Naive thymus-derived CD8-positive, alpha-beta T cell (primary cell): ENCODE results near the gene SNX20. TPM values are rescaled to one million over a fixed set of nuclear protein-coding genes. Genes with fewer than 3 reads are reported as not detected.

Experiments used
- ATAC-seq, 2 donors: fragments of 150-1000 bp; cut with Tn5 transposase in 1 of 2; sonication (Bioruptor Pico), chemical (Tn5 transposase) in 1 of 2; 1 replicate in 1 of 2; 2 replicates in 1 of 2; pipeline ENCODE4 v1.10.0; 2021; ENCODE audit warnings: mild to moderate bottlenecking in 2 of 2, moderate library complexity in 2 of 2
- POLR2A ChIA-PET: fragments of 350-600 bp; sonication (Branson Sonifier 250); formaldehyde crosslinking; loops from one replicate; lab custom pipeline; 2021; ENCODE audit warnings: antibody characterized with exemption; lab: Charles Lee
- DNase-seq, 10 donors: peaks; one replicate each; pipeline versions ENCODE4 v3.0.0 to v3.0.0-alpha.2; 2020 to 2022
- H3K27ac Mint-ChIP-seq, 10 donors: one replicate each; pipeline ENCODE4 v1.8.0; 2020 to 2022; ENCODE audit warnings: mild to moderate bottlenecking in 10 of 10, mixed read lengths in 10 of 10, moderate library complexity in 4 of 10, inconsistent platforms in 1 of 10
- H3K27me3 Mint-ChIP-seq, 5 donors: one replicate each; pipeline ENCODE4 v1.8.0; 2021 to 2022; ENCODE audit warnings: mixed read lengths in 5 of 5
- H3K36me3 Mint-ChIP-seq, 3 donors: one replicate each; pipeline ENCODE4 v1.8.0; 2020 to 2022; ENCODE audit warnings: mixed read lengths in 3 of 3, mild to moderate bottlenecking in 2 of 3, inconsistent platforms in 1 of 3
- H3K4me1 Mint-ChIP-seq, 4 donors: one replicate each; pipeline ENCODE4 v1.8.0; 2021 to 2022; ENCODE audit warnings: mixed read lengths in 4 of 4
- H3K4me3 Mint-ChIP-seq, 10 donors: one replicate each; pipeline ENCODE4 v1.8.0; 2020 to 2022; ENCODE audit warnings: mild to moderate bottlenecking in 10 of 10, mixed read lengths in 10 of 10, moderate library complexity in 6 of 10, inconsistent platforms in 1 of 10
- H3K9me3 Mint-ChIP-seq, 9 donors: one replicate each; pipeline ENCODE4 v1.8.0; 2020 to 2022; ENCODE audit warnings: mixed read lengths in 9 of 9, mild to moderate bottlenecking in 3 of 9, inconsistent platforms in 1 of 9, moderate library complexity in 1 of 9
- polyA plus RNA-seq, 3 donors: library from polyadenylated mRNA; unstranded; fragments of 300-500 nt; fragmentation: Illumina TruSeq; gene quantifications; one replicate each; pipeline ENCODE4 v1.2.3, GENCODE V29; 2021
- total RNA-seq, 8 experiments: library from RNA in 2 of 8; stranded (reverse) in 2 of 8; gene quantifications; one replicate each; pipeline ENCODE4 v1.2.3 and lab custom pipeline; 2021 to 2026

SNX20 gene
- total RNA-seq = 10 to 100 TPM; 38.3 to 42.8 TPM
- 10 to 100 TPM; 31.1 to 50.4 (median 34.4) TPM for polyA plus RNA-seq
- 22.1 to 91.6 (median 41.2) reads per million in 6 experiments for total RNA-seq (lab: John Stamatoyannopoulos, UW)

- POLR2A ChIA-PET = interaction anchor here (1.0 to 6.3 kb wide), 10 partner anchors 9 to 312 kb away, joined by 4 to 51 read pairs (median 7); partner anchors contain the start of genes BRD7 and CYLD
- peak; percentile 36 to 83 (median 66) for DNase-seq
- H3K27me3 Mint-ChIP-seq = no peaks in the 10 kb centered on the region
- peaks cover 0 to 26% (median 11%) of the 10 kb centered on the region in 3 donors for H3K36me3 Mint-ChIP-seq
- peak; percentile 89 to 92 for ATAC-seq
- peaks cover 48 to 93% (median 88%) of the 10 kb centered on the region in 4 donors for H3K4me1 Mint-ChIP-seq
- peak within 1 kb of the TSS; percentile 87 to 94 (median 92) for H3K4me3 Mint-ChIP-seq
- H3K27ac Mint-ChIP-seq = peak within 1 kb of the TSS; percentile 94 to 98 (median 98)
- peaks cover 0 to 1% (median 0%) of the 10 kb centered on the region in 9 donors for H3K9me3 Mint-ChIP-seq
Measured at GRCh38 chr16:50681021-50681885, at the start of gene SNX20. Gene SNX20, minus strand, starts transcription at chr16:50681312. Its CDS starts 3,786 bp downstream, at chr16:50677526.

- peak in 1 of 2 donors; percentile 60 for ATAC-seq
- no peaks in the 10 kb centered on the region for H3K27me3 Mint-ChIP-seq
- peak overlapping the region in 3 of 10 donors; percentile 27 to 41 (median 32) for H3K27ac Mint-ChIP-seq
- H3K4me3 Mint-ChIP-seq = no peak overlapping the region
- DNase-seq = no peak
- POLR2A ChIA-PET = interaction anchor here (1.0 kb wide), 1 partner anchor 43 kb away, joined by 4 read pairs; the partner anchor contains the start of gene SNX20
- peaks cover 0 to 8% (median 7%) of the 10 kb centered on the region in 3 donors for H3K36me3 Mint-ChIP-seq
- H3K9me3 Mint-ChIP-seq = peaks cover 0 to 11% (median 8%) of the 10 kb centered on the region in 9 donors
- H3K4me1 Mint-ChIP-seq = peaks cover 14 to 32% (median 30%) of the 10 kb centered on the region in 4 donors
Measured at GRCh38 chr16:50724306-50724705, 43.2 kb upstream of the SNX20 start.

GRCh38 chr16:50722960-50723359 is 41.8 kb upstream of the SNX20 start:
- Mint-ChIP-seq H3K27ac (peak overlapping the region in 5 of 10 donors; percentile 44 to 95 (median 71)), H3K4me3 (peak overlapping the region in 1 of 10 donors; percentile 26)
- POLR2A ChIA-PET = interaction anchor here (1.8 to 2.1 kb wide), 3 partner anchors 8 to 23 kb away, joined by 7 to 9 read pairs (median 8); partner anchors contain the start of gene CYLD

GRCh38 chr16:50722405-50722737 is 41.3 kb upstream of the SNX20 start:
- Mint-ChIP-seq H3K4me3 (peak overlapping the region in 3 of 10 donors; percentile 29 to 69 (median 43)), H3K9me3 (peaks cover 0 to 11% (median 8%) of the 10 kb centered on the region in 9 donors), H3K27me3 (no peaks in the 10 kb centered on the region), H3K4me1 (peaks cover 23 to 41% (median 33%) of the 10 kb centered on the region in 4 donors), H3K27ac (peak overlapping the region in 9 of 10 donors; percentile 2 to 95 (median 73)), H3K36me3 (peaks cover 0 to 8% (median 7%) of the 10 kb centered on the region in 3 donors)
- ATAC-seq (no peak), DNase-seq (no peak)
- POLR2A ChIA-PET = interaction anchor here (1.0 to 2.1 kb wide), 5 partner anchors 9 to 84 kb away, joined by 3 to 9 read pairs (median 7); partner anchors contain the start of gene CYLD

More at GRCh38 chr16:50722960-50723359, 41.8 kb upstream of the SNX20 start:
- Mint-ChIP-seq H3K27me3 (no peaks in the 10 kb centered on the region), H3K4me1 (peaks cover 21 to 39% (median 31%) of the 10 kb centered on the region in 4 donors), H3K36me3 (peaks cover 0 to 8% (median 7%) of the 10 kb centered on the region in 3 donors), H3K9me3 (peaks cover 0 to 11% (median 8%) of the 10 kb centered on the region in 9 donors)
- ATAC-seq = no peak
- DNase-seq = no peak

- ATAC-seq (peak; percentile 36 to 49), DNase-seq (peak in 1 of 10 donors; percentile 24)
- peaks cover 0 to 8% (median 7%) of the 10 kb centered on the region in 3 donors for H3K36me3 Mint-ChIP-seq
- H3K4me1 Mint-ChIP-seq = peaks cover 26 to 42% (median 34%) of the 10 kb centered on the region in 4 donors
- POLR2A ChIA-PET = interaction anchor here (1.0 to 2.3 kb wide), 7 partner anchors 8 to 85 kb away, joined by 3 to 9 read pairs (median 6); partner anchors contain the start of gene CYLD
- peak overlapping the region in 9 of 10 donors; percentile 18 to 95 (median 71) for H3K27ac Mint-ChIP-seq
- H3K27me3 Mint-ChIP-seq = no peaks in the 10 kb centered on the region
- peaks cover 0 to 11% (median 8%) of the 10 kb centered on the region in 9 donors for H3K9me3 Mint-ChIP-seq
- peak overlapping the region in 7 of 10 donors; percentile 0 to 69 (median 3) for H3K4me3 Mint-ChIP-seq
Measured at GRCh38 chr16:50721549-50722404, 40.7 kb upstream of the SNX20 start.

- Mint-ChIP-seq H3K4me3 (peak overlapping the region in 6 of 10 donors; percentile 24 to 64 (median 50)), H3K27ac (peak overlapping the region; percentile 23 to 83 (median 69)), H3K4me1 (peaks cover 26 to 42% (median 34%) of the 10 kb centered on the region in 4 donors), H3K9me3 (peaks cover 0 to 9% (median 7%) of the 10 kb centered on the region in 9 donors), H3K36me3 (peaks cover 0 to 8% (median 7%) of the 10 kb centered on the region in 3 donors), H3K27me3 (no peaks in the 10 kb centered on the region)
- POLR2A ChIA-PET = interaction anchor here (0.7 to 2.7 kb wide), 7 partner anchors 9 to 53 kb away, joined by 3 to 12 read pairs (median 5); partner anchors contain the start of gene CYLD
- ATAC-seq (peak; percentile 84 to 87), DNase-seq (peak in 5 of 10 donors; percentile 17 to 39 (median 34))
Measured at GRCh38 chr16:50719401-50720337, 38.6 kb upstream of the SNX20 start.

- Mint-ChIP-seq H3K4me3 (no peak overlapping the region), H3K36me3 (peaks cover 0 to 1% (median under 1%) of the 10 kb centered on the region in 3 donors), H3K4me1 (peaks cover 26 to 42% (median 35%) of the 10 kb centered on the region in 4 donors), H3K27ac (peak overlapping the region in 6 of 10 donors; percentile 31 to 87 (median 66)), H3K9me3 (peaks cover 0 to 3% (median 0%) of the 10 kb centered on the region in 9 donors), H3K27me3 (no peaks in the 10 kb centered on the region)
- ATAC-seq (no peak), DNase-seq (no peak)
- POLR2A ChIA-PET = interaction anchor here (2.7 kb wide), 1 partner anchor 23 kb away, joined by 12 read pairs; the partner anchor contains the start of gene CYLD
Measured at GRCh38 chr16:50718761-50719400, 37.8 kb upstream of the SNX20 start.

- no peaks in the 10 kb centered on the region for H3K9me3 Mint-ChIP-seq
- H3K27me3 Mint-ChIP-seq = no peaks in the 10 kb centered on the region
- peaks cover 26 to 41% (median 34%) of the 10 kb centered on the region in 4 donors for H3K4me1 Mint-ChIP-seq
- POLR2A ChIA-PET = interaction anchor here (2.7 kb wide), 1 partner anchor 23 kb away, joined by 12 read pairs; the partner anchor contains the start of gene CYLD
- ATAC-seq (no peak), DNase-seq (no peak)
- peak overlapping the region in 1 of 10 donors; percentile 5 for H3K4me3 Mint-ChIP-seq
- no peaks in the 10 kb centered on the region for H3K36me3 Mint-ChIP-seq
- peak overlapping the region in 6 of 10 donors; percentile 0 to 87 (median 66) for H3K27ac Mint-ChIP-seq
Measured at GRCh38 chr16:50718061-50718760, 37.1 kb upstream of the SNX20 start.

- no peak for DNase-seq
- Mint-ChIP-seq H3K4me3 (no peak overlapping the region), H3K36me3 (no peaks in the 10 kb centered on the region), H3K9me3 (no peaks in the 10 kb centered on the region), H3K4me1 (peaks cover 26 to 35% (median 27%) of the 10 kb centered on the region in 4 donors), H3K27ac (peak overlapping the region in 3 of 10 donors; percentile 22 to 87 (median 57)), H3K27me3 (no peaks in the 10 kb centered on the region)
- ATAC-seq = no peak
- POLR2A ChIA-PET = no interaction called here
Measured at GRCh38 chr16:50717494-50717893, 36.4 kb upstream of the SNX20 start.

GRCh38 chr16:50717091-50717490 is 36.0 kb upstream of the SNX20 start:
- H3K4me1 Mint-ChIP-seq = peaks cover 22 to 31% (median 25%) of the 10 kb centered on the region in 4 donors
- POLR2A ChIA-PET = no interaction called here
- no peaks in the 10 kb centered on the region for H3K27me3 Mint-ChIP-seq

More at GRCh38 chr16:50717091-50717490, 36.0 kb upstream of the SNX20 start:
- no peak for ATAC-seq
- no peak for DNase-seq
- Mint-ChIP-seq H3K27ac (peak overlapping the region in 4 of 10 donors; percentile 22 to 57 (median 38)), H3K36me3 (no peaks in the 10 kb centered on the region), H3K4me3 (no peak overlapping the region), H3K9me3 (no peaks in the 10 kb centered on the region)
